Gastrocnemius medialis (tissue), 4 donors: Measurements from ENCODE around the gene GALNT9.
"Not testable (repeated sequence)": the region's sequence is repeated elsewhere in the genome, so short reads cannot be mapped to it uniquely, and the experiment has no call there.

Source experiments
- CTCF ChIP-seq, 5 experiments: fragments of 450-650 bp in 3 of 5; fragments of 200-600 bp in 2 of 5; sonication (generic) in 2 of 5; IDR thresholded peaks in 4 of 5; conservative IDR thresholded peaks in 1 of 5; 1 replicate in 4 of 5; 2 replicates in 1 of 5; pipeline ENCODE4 v1.5.1; 2016 to 2019; ENCODE audit warnings: antibody characterized with exemption in 5 of 5, mild to moderate bottlenecking in 3 of 5, moderate library complexity in 3 of 5
- POLR2A ChIP-seq, 2 donors: fragments of 450-650 bp; IDR thresholded peaks; one replicate each; pipeline ENCODE4 v1.6.1; 2017; ENCODE audit warnings: antibody characterized with exemption in 2 of 2, mild to moderate bottlenecking in 2 of 2, moderate library complexity in 2 of 2

- not testable (repeated sequence) for TF ChIP-seq CTCF (IDR thresholded peaks at IDR 0.05 in 4 of 5, conservative IDR thresholded peaks at IDR 0.05 in 1 of 5); POLR2A (IDR thresholded peaks at IDR 0.05)
Observed at GRCh38 chr12:132240669-132241007, 88.8 kb downstream of the GALNT9 start.
